Mucosa of rectum (tissue), 2 donors: ENCODE measurements around the gene TPP2.

ENCODE experiments used
- H3K27ac ChIP-seq, 2 donors: one replicate each; pipeline ENCODE4 v1.7.0; 2013; ENCODE audit warnings: inconsistent platforms in 2 of 2, low read depth in 2 of 2, low read length in 2 of 2
- H3K27me3 ChIP-seq, 2 donors: one replicate each; pipeline ENCODE4 v1.7.0; 2013; ENCODE audit warnings: low read length in 2 of 2; ENCODE audit not compliant: control insufficient read depth in 2 of 2, insufficient read depth in 2 of 2
- H3K36me3 ChIP-seq, 2 donors: one replicate each; pipeline ENCODE4 v1.7.0; 2013; ENCODE audit warnings: low read length in 2 of 2; ENCODE audit not compliant: control insufficient read depth in 2 of 2, insufficient read depth in 2 of 2
- H3K4me1 ChIP-seq, 2 donors: one replicate each; pipeline ENCODE4 v1.7.0; 2013; ENCODE audit warnings: low read length in 2 of 2, mild to moderate bottlenecking in 1 of 2; ENCODE audit not compliant: control insufficient read depth in 2 of 2, insufficient read depth in 2 of 2
- H3K4me3 ChIP-seq, 2 donors: one replicate each; pipeline ENCODE4 v1.7.0; 2013; ENCODE audit warnings: low read length in 2 of 2
- H3K9ac ChIP-seq, 2 donors: one replicate each; pipeline ENCODE4 v1.7.0; 2013; ENCODE audit warnings: low read length in 2 of 2, low read depth in 1 of 2, mild to moderate bottlenecking in 1 of 2
- H3K9me3 ChIP-seq, 2 donors: one replicate each; pipeline ENCODE4 v1.7.0; 2013; ENCODE audit warnings: low read length in 2 of 2; ENCODE audit not compliant: control insufficient read depth in 2 of 2
- donor health status: healthy.
- donor health status: Normal muscosa, but diverticular disease.

Gene TPP2

DNA sequence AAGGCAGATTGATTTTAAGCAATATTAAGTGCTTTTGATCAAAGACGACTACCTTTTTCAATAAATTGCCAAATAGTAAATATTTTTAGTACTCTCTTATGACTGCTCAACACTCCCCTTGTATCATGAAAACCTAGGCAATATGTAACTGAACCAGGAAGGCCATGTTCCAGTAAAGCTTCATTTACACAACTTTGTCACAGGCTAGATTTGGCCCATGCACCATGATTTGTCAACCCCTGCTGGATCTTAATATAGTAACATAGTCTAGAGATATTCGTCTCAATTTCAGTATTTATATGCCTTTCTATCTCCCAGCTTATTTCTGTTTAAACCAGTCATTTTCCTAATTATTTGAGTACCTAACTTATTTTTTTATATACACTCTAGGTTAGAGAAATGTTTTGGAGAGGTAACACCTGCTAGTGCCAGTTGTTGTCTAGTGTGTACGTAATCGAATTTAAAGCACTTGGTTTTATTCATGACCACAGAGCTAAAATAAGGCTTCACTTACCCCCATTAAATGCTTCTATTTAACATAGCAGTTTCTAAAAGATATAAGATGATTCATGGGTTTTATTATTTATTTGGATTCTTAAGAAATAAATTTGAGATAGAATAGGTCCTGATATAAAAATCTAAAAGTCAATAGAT is 21.0 kb downstream of the TPP2 start:
- no peak overlapping the region for H3K27ac ChIP-seq
- no peaks in the 10 kb centered on the region for H3K4me1 ChIP-seq
- no peaks in the 10 kb centered on the region for H3K27me3 ChIP-seq
- H3K9me3 ChIP-seq, result no peaks in the 10 kb centered on the region
- no peak overlapping the region for H3K9ac ChIP-seq
- H3K36me3 ChIP-seq, result peaks cover 48 to 55% of the 10 kb centered on the region in 2 donors
- no peak overlapping the region for H3K4me3 ChIP-seq

DNA sequence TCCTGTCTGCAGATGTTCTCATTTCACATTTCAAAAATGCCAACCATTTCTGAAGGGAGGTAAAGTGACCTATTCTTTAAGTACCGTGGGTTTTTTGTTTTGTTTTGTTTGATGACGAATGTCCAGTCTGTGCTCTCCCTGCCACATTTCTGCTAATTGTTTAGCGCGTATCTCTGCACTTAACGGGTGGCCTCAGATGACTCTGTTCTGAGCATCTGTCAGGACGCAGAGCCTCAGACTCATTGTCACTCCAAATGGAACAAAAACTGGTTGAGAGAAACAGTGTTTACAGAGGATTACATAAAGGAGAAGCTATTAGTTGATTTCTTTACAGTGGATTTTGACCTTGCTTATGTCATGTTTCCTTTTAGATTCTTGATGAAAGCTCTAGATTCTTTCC is 23.7 kb downstream of the TPP2 start:
- Histone ChIP-seq H3K36me3 (peaks cover 58 to 59% of the 10 kb centered on the region in 2 donors), H3K27ac (no peak overlapping the region), H3K9ac (no peak overlapping the region), H3K4me3 (no peak overlapping the region), H3K27me3 (no peaks in the 10 kb centered on the region), H3K4me1 (no peaks in the 10 kb centered on the region), H3K9me3 (no peaks in the 10 kb centered on the region)

DNA sequence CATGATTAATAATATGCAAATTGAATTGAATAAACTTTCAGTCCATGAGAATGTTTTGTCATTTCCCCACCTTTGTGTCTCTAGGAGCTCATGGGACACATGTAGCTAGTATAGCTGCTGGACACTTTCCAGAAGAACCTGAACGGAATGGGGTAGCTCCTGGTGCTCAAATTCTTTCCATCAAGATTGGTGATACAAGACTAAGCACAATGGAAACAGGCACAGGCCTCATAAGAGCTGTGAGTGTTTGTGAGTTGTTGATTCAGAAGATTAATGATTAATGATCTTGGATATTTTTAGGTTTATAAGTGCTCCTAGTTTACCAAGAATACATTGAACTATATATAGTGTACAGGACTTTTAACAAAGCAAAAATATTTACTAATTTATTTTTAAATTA is 30.1 kb downstream of the TPP2 start:
- no peak overlapping the region for H3K27ac ChIP-seq
- H3K4me1 ChIP-seq, result no peaks in the 10 kb centered on the region
- no peaks in the 10 kb centered on the region for H3K27me3 ChIP-seq
- no peak overlapping the region for H3K9ac ChIP-seq
- H3K9me3 ChIP-seq, result no peaks in the 10 kb centered on the region
- H3K36me3 ChIP-seq, result peaks cover 54 to 59% of the 10 kb centered on the region in 2 donors
- no peak overlapping the region for H3K4me3 ChIP-seq

DNA sequence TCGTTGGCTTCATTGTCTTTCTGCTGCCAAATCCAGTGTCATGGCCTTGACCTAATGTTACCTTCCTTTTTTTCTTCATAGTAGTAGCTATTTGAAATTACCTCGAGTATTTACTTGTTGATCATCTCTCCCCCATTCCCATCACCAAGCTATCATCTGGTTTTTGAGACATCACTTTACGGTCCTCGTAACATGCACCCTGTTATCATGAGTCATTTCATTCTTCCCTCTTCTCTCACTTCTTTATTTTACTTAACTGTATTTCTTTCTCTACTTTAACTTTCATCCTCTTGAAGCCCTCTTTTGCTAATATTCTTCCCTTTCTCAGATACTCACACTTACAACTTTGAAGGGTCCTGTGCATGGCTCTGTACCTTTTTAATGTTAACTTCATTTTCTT is 31.8 kb downstream of the TPP2 start:
- no peak overlapping the region for H3K4me3 ChIP-seq
- no peak overlapping the region for H3K9ac ChIP-seq
- no peaks in the 10 kb centered on the region for H3K9me3 ChIP-seq
- no peaks in the 10 kb centered on the region for H3K27me3 ChIP-seq
- H3K4me1 ChIP-seq, result no peaks in the 10 kb centered on the region
- peaks cover 51 to 62% of the 10 kb centered on the region in 2 donors for H3K36me3 ChIP-seq
- no peak overlapping the region for H3K27ac ChIP-seq

DNA sequence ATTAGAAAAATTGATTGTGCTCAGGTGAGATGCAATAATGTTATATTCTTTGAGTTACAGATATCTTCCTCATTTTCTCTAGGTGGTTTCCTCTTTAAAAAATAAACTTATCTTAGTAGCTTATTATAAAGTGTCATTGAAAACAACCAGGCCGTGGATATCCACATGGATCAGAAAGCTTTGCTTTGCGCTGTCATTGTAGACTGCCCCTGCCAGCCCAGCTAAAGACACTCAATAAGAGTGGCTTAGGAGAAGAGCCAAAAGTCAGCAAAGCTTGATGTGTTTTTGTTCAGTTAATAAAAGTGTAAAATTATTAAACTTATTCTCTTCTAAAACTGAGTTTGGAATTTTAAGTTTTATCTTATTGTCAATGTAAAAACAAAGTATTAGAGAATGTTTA is 34.4 kb downstream of the TPP2 start:
- Histone ChIP-seq H3K9ac (no peak overlapping the region), H3K9me3 (no peaks in the 10 kb centered on the region), H3K36me3 (peaks cover 70 to 78% of the 10 kb centered on the region in 2 donors), H3K27me3 (no peaks in the 10 kb centered on the region), H3K4me1 (no peaks in the 10 kb centered on the region), H3K4me3 (no peak overlapping the region), H3K27ac (no peak overlapping the region)

DNA sequence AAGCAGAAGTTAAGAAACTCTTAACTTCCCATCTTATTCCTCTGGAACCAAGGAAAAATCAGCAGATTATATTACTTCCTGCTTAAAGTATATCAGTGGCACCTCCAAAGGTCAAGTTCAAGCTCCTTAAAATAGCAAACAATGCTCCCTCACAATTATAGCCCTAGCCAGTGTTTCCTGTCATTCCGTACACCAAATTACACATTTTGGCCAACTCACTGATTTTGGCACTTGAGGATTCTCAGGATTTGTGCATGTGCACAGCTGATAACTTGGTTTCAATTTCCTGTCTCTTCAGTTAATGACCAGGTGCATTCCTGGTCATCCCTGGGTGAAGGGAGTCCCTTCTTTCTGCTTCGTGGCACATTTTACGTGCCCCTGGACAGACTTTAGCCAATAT is 42.0 kb downstream of the TPP2 start:
- no peaks in the 10 kb centered on the region for H3K27me3 ChIP-seq
- no peak overlapping the region for H3K4me3 ChIP-seq
- no peaks in the 10 kb centered on the region for H3K4me1 ChIP-seq
- no peak overlapping the region for H3K27ac ChIP-seq
- H3K9me3 ChIP-seq, result no peaks in the 10 kb centered on the region
- peaks cover 81 to 85% of the 10 kb centered on the region in 2 donors for H3K36me3 ChIP-seq
- no peak overlapping the region for H3K9ac ChIP-seq

DNA sequence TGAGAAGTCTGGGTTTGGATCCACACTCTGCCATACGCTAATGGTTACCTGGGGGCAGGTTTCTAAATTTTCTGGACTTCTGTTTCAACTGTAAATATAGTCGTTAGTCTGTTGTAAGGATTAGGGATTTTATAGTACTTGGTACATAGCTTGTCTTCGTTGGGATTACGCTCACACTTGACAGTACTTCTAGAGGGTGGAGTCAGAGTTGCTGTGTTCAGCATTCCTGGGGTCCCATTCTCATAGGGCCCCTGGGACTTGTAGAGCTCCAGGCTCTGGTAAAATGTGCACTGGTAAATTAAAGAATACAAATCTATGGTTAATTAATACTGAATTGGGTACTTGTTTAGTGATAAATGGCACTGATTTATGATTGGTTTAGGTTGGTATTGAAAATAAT is 45.2 kb downstream of the TPP2 start:
- H3K36me3 ChIP-seq, result peaks cover 67 to 85% of the 10 kb centered on the region in 2 donors

DNA sequence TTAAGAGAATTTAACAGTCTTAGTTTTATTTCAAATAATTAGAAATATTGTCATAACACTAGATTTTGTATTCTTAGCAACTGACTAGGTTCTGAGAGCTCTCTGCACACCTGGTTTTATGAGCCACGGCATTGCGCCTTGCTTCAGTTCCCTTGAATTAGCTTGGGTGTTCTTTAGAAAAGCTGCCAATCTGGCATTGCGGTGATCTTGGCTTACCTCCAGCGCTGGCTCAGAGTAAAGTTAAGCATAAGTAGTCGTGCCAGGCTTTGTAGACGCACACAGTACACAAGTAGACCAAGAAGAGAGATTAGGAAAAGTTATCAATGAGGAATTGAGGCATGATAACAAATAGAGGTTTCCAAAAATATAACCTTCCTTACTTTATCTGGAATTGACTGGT is 45.7 kb downstream of the TPP2 start:
- Histone ChIP-seq H3K27ac (no peak overlapping the region), H3K27me3 (no peaks in the 10 kb centered on the region), H3K4me3 (no peak overlapping the region), H3K4me1 (no peaks in the 10 kb centered on the region), H3K9me3 (no peaks in the 10 kb centered on the region), H3K36me3 (peaks cover 67 to 85% of the 10 kb centered on the region in 2 donors), H3K9ac (no peak overlapping the region)

More for the DNA sequence above, 45.2 kb downstream of the TPP2 start:
- no peaks in the 10 kb centered on the region for H3K27me3 ChIP-seq
- H3K9ac ChIP-seq, result no peak overlapping the region
- no peak overlapping the region for H3K4me3 ChIP-seq
- H3K4me1 ChIP-seq, result no peaks in the 10 kb centered on the region
- H3K27ac ChIP-seq, result no peak overlapping the region
- no peaks in the 10 kb centered on the region for H3K9me3 ChIP-seq

DNA sequence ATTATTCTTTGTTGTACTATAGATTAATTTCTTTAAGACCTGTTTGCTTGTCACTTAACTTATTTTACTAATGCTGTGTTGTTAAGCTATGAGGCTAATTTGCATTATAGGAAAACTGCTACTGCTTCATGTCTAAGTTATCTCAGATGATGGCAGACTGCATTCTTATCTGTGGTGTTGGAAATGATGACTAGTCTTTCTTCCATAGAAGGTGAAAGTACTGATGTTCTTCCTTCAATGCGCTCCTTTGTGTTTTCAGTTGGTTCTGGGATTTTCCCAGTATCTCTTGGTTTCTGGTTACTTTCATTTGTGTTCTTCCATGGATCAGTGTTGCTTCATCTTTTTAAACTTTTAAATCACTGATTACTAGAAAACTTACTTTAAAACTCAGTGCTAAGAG is 46.9 kb downstream of the TPP2 start:
- H3K4me3 ChIP-seq, result no peak overlapping the region
- peaks cover 66 to 84% of the 10 kb centered on the region in 2 donors for H3K36me3 ChIP-seq
- no peaks in the 10 kb centered on the region for H3K27me3 ChIP-seq
- no peak overlapping the region for H3K27ac ChIP-seq
- no peak overlapping the region for H3K9ac ChIP-seq
- no peaks in the 10 kb centered on the region for H3K4me1 ChIP-seq
- H3K9me3 ChIP-seq, result no peaks in the 10 kb centered on the region

DNA sequence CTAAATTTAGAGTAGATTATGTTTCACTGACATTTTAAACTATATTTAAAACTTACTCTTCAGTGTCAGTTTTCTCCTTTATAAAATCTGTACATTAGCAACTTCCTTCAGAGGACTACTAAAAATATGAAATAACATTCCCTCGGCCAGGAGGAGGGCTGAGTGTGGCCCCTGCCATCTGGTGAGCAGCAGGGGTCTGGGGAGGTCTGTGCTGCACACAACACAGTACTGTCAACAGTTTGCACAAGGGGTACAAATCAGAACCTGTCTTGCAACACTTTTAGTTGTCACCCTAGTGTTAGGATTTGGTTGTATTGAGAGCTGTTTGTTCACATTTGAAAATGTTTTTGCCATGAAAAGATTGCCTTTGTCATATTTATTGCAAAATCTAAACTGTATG is 48.9 kb downstream of the TPP2 start:
- no peaks in the 10 kb centered on the region for H3K9me3 ChIP-seq
- H3K27ac ChIP-seq, result no peak overlapping the region
- no peak overlapping the region for H3K9ac ChIP-seq
- H3K4me3 ChIP-seq, result no peak overlapping the region
- no peaks in the 10 kb centered on the region for H3K4me1 ChIP-seq
- peaks cover 67 to 85% of the 10 kb centered on the region in 2 donors for H3K36me3 ChIP-seq
- no peaks in the 10 kb centered on the region for H3K27me3 ChIP-seq

DNA sequence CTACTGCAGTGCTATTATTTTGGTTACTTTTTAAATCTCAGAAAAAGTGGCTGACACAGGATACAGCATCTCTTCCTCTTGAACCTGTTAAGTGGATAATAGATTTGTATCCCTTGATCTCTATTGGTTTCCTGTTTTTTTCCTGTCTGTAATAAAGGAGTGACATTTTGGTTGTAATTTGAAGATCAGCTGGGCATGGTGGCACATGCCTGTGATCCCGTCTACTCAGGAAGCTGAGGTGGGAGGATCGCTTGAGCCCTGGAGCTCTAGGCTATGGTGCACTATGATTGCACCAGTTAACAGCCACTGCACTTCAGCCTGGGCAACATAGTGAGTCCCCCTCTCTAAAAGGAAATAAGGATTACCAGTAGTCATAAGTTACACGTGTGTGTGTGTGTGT is 51.3 kb downstream of the TPP2 start:
- H3K9me3 ChIP-seq, result no peaks in the 10 kb centered on the region
- no peak overlapping the region for H3K9ac ChIP-seq
- no peak overlapping the region for H3K27ac ChIP-seq
- no peaks in the 10 kb centered on the region for H3K27me3 ChIP-seq
- no peak overlapping the region for H3K4me3 ChIP-seq
- no peaks in the 10 kb centered on the region for H3K4me1 ChIP-seq
- H3K36me3 ChIP-seq, result peaks cover 55 to 64% of the 10 kb centered on the region in 2 donors
